22Rv1 (cell line): ENCODE measurements around the gene HIF1AN.

Experiments used
- CTCF ChIP-seq: fragments of 450-650 bp; IDR thresholded peaks from 2 replicates; pipeline ENCODE4 v1.5.1; 2017; ENCODE audit warnings: mild to moderate bottlenecking
- ZFX ChIP-seq: fragments of 450-650 bp; IDR thresholded peaks from 2 replicates; pipeline ENCODE4 v1.6.1; 2017; ENCODE audit warnings: antibody characterized with exemption, borderline replicate concordance

- no peak for TF ChIP-seq CTCF
- TF ChIP-seq ZFX, result no peak
Observed at GRCh38 chr10:100551738-100552137, 16.0 kb downstream of the HIF1AN start.
